SK-N-SH (cell line): ENCODE data around the gene PTGFRN. TPM values are rescaled to one million over a fixed set of nuclear protein-coding genes. Genes with fewer than 3 reads are reported as not detected.

Source experiments
- CTCF ChIA-PET: fragments of 300-600, 350-600 bp; formaldehyde crosslinking; extraction: SDS; loops from one replicate; lab custom pipeline; 2021; lab: Yijun Ruan, JAX
- POLR2A ChIA-PET: fragments of 350-600 bp; sonication (Branson Sonifier 250); formaldehyde crosslinking; extraction: SDS; loops from one replicate; lab custom pipeline; 2020; ENCODE audit warnings: antibody characterized with exemption, inconsistent platforms; lab: Yijun Ruan, JAX
- DNase-seq: peaks from one replicate; pipeline ENCODE4 v3.0.0; 2012
- H2AFZ ChIP-seq: fragments of 200-600 bp; sonication (generic); 2 replicates; pipeline ENCODE4 v1.8.1; 2016; ENCODE audit warnings: antibody characterized with exemption, mild to moderate bottlenecking, low read depth
- H3F3A ChIP-seq: fragments of 200-600 bp; sonication (generic); replicated peaks from 2 replicates; pipeline ENCODE3; 2016; ENCODE audit warnings: antibody characterized with exemption, mild to moderate bottlenecking; ENCODE audit not compliant: insufficient read depth
- H3K27ac ChIP-seq, 2 experiments: fragments of 200-500 bp in 1 of 2; fragments of 200-600 bp in 1 of 2; sonication (Bioruptor generic) in 1 of 2; sonication (generic), shearing (Covaris generic) in 1 of 2; 2 replicates each; pipeline versions ENCODE4 v1.5.1 to v1.6.1; 2014 to 2016; ENCODE audit warnings: low read depth in 2 of 2, inconsistent platforms in 1 of 2, low read length in 1 of 2, mild to moderate bottlenecking in 1 of 2, mixed read lengths in 1 of 2
- H3K27me3 ChIP-seq: fragments of 200-600 bp; sonication (generic), shearing (Covaris generic); 2 replicates; pipeline ENCODE4 v1.6.1; 2016; ENCODE audit warnings: mixed run types; ENCODE audit not compliant: insufficient read depth
- H3K36me3 ChIP-seq, 2 experiments: fragments of 200-500 bp in 1 of 2; fragments of 200-600 bp in 1 of 2; sonication (Bioruptor generic) in 1 of 2; sonication (generic) in 1 of 2; replicated peaks in 1 of 2; 2 replicates each; pipeline versions ENCODE3 to v1.5.1; 2014 to 2016; ENCODE audit warnings: low read length in 1 of 2, mild to moderate bottlenecking in 1 of 2; ENCODE audit not compliant: insufficient read depth in 2 of 2, control insufficient read depth in 1 of 2
- H3K4me1 ChIP-seq, 2 experiments: fragments of 200-500 bp in 1 of 2; fragments of 200-600 bp in 1 of 2; sonication (Bioruptor generic) in 1 of 2; sonication (generic), shearing (Covaris generic) in 1 of 2; 2 replicates each; pipeline versions ENCODE4 v1.5.1 to v1.6.1; 2014 to 2016; ENCODE audit warnings: low read depth in 1 of 2, low read length in 1 of 2, mixed run types in 1 of 2; ENCODE audit not compliant: insufficient read depth in 2 of 2, control insufficient read depth in 1 of 2
- H3K4me2 ChIP-seq: fragments of 200-600 bp; sonication (generic), shearing (Covaris generic); 2 replicates; pipeline ENCODE4 v1.6.1; 2017; ENCODE audit warnings: mixed run types
- H3K4me3 ChIP-seq, 2 experiments: fragments of 200-500 bp in 1 of 2; fragments of 200-600 bp in 1 of 2; sonication (Bioruptor generic) in 1 of 2; sonication (generic), shearing (Covaris generic) in 1 of 2; 2 replicates each; pipeline versions ENCODE4 v1.5.1 to v1.8.1; 2014 to 2016; ENCODE audit warnings: low read depth in 2 of 2, inconsistent platforms in 1 of 2, low read length in 1 of 2, mild to moderate bottlenecking in 1 of 2, mixed read lengths in 1 of 2, moderate library complexity in 1 of 2
- H3K79me2 ChIP-seq: fragments of 200-600 bp; sonication (generic); 2 replicates; pipeline ENCODE4 v1.8.1; 2017; ENCODE audit warnings: mild to moderate bottlenecking; ENCODE audit not compliant: insufficient read depth
- H3K9ac ChIP-seq: fragments of 200-600 bp; sonication (generic); 2 replicates; pipeline ENCODE4 v1.6.1; 2017; ENCODE audit warnings: mixed run types
- H3K9me2 ChIP-seq: fragments of 200-600 bp; sonication (generic); 2 replicates; pipeline ENCODE4 v1.6.1; 2017; ENCODE audit warnings: mixed run types
- H3K9me3 ChIP-seq: fragments of 200-600 bp; sonication (generic); 2 replicates; pipeline ENCODE4 v1.6.1; 2017; ENCODE audit warnings: mixed run types, mild to moderate bottlenecking, moderate library complexity
- H4K20me1 ChIP-seq: fragments of 200-600 bp; sonication (generic); 2 replicates; pipeline ENCODE4 v1.6.1; 2017; ENCODE audit warnings: mild to moderate bottlenecking, mixed run types; ENCODE audit not compliant: insufficient read depth
- CTCF ChIP-seq: fragments of 200-600 bp; sonication (generic); IDR thresholded peaks from 2 replicates; pipeline ENCODE4 v1.6.1; 2017; ENCODE audit warnings: antibody characterized with exemption, mild to moderate bottlenecking, moderate library complexity
- FOXJ3 ChIP-seq: sonication (generic); formaldehyde crosslinking; IDR thresholded peaks from 2 replicates; pipeline ENCODE4 v1.5.1; 2020; ENCODE audit warnings: mild to moderate bottlenecking, missing genetic modification reagents
- FOXM1 ChIP-seq: IDR thresholded peaks from 2 replicates; pipeline ENCODE4 v1.4.0; 2012; ENCODE audit warnings: low read depth, mild to moderate bottlenecking
- GABPA ChIP-seq: IDR thresholded peaks from 2 replicates; pipeline ENCODE4 v1.4.0; 2012; ENCODE audit warnings: low read depth, mild to moderate bottlenecking
- IRF3 ChIP-seq: fragments of 150-350 bp; IDR thresholded peaks from 2 replicates; pipeline ENCODE4 v1.6.1; 2016; ENCODE audit warnings: mild to moderate bottlenecking, low read depth, low read length
- NFIC ChIP-seq: IDR thresholded peaks from 2 replicates; pipeline ENCODE4 v1.4.0; 2012; ENCODE audit warnings: borderline replicate concordance
- RFX5 ChIP-seq: IDR thresholded peaks from 2 replicates; pipeline ENCODE4 v1.6.1; 2012; ENCODE audit warnings: mild to moderate bottlenecking, improper control_type of control experiment, low read length
- RXRA ChIP-seq: IDR thresholded peaks from 2 replicates; pipeline ENCODE4 v1.4.0; 2012; ENCODE audit warnings: low read depth, mild to moderate bottlenecking, borderline replicate concordance
- YY1 ChIP-seq: IDR thresholded peaks from 2 replicates; pipeline ENCODE4 v1.4.0; 2012; ENCODE audit warnings: low read depth, mild to moderate bottlenecking
- ZBTB33 ChIP-seq: IDR thresholded peaks from 2 replicates; pipeline ENCODE4 v1.4.0; 2012; ENCODE audit warnings: low read depth, borderline replicate concordance
- WGBS: methylation state at CpG from one replicate; pipeline ENCODE4 v1.1.6; 2017; ENCODE audit warnings: low lambda C conversion rate; 5-methylcytosine and 5-hydroxymethylcytosine counted together
- polyA plus RNA-seq, 3 experiments: library from polyadenylated mRNA; depleted of rRNA; stranded (reverse); fragments of >200 nt; gene quantifications; 2 replicates each; pipeline ENCODE4 v1.2.3, GENCODE V29; 2012

Gene PTGFRN
- polyA plus RNA-seq, 1 of the 3 experiments (the other 2 are of a cell fraction): 22.4 TPM

- WGBS: 85% methylated on average over 9 of the region's 21 CpGs
- Histone ChIP-seq H3K4me3 (no peak overlapping the region), H3K27me3 (no peaks in the 10 kb centered on the region), H3F3A (no peaks in the 10 kb centered on the region), H3K27ac (no peak overlapping the region), H3K9me2 (no peaks in the 10 kb centered on the region), H2AFZ (no peak overlapping the region), H3K9me3 (no peaks in the 10 kb centered on the region), H3K4me2 (no peak overlapping the region), H3K79me2 (no peaks in the 10 kb centered on the region), H3K9ac (no peak overlapping the region), H4K20me1 (no peaks in the 10 kb centered on the region)
- POLR2A ChIA-PET: no interaction called here
- no peak for DNase-seq
- TF ChIP-seq NFIC: no peak
- TF ChIP-seq ZBTB33: no peak
- no peak for TF ChIP-seq RXRA
- TF ChIP-seq FOXJ3 (CRISPR knock-in tag): no peak
- no peak for TF ChIP-seq FOXM1
- no peak for TF ChIP-seq IRF3
- TF ChIP-seq GABPA: no peak
- no peak for TF ChIP-seq RFX5
- no peak for TF ChIP-seq CTCF
- TF ChIP-seq YY1: no peak
- TF ChIP-seq, all 33 proteins: peak for 0
- H3K36me3 ChIP-seq: no peaks in the 10 kb centered on the region
- H3K4me1 ChIP-seq: peaks cover 0 to 17% of the 10 kb centered on the region in 2 experiments; a peak in 2 of 4 replicates
- CTCF ChIA-PET: interaction anchor here (0.7 to 2.0 kb wide), 8 partner anchors 9 to 211 kb away, joined by 3 to 8 read pairs (median 3); partner anchors contain the start of gene TTF2
These were observed 39.7 kb downstream of the PTGFRN start for GRCh38 chr1:116949213-116949985.
